NCI-H1694 (cell line): Measurements from ENCODE around the gene RAPGEF1.
"Not testable (repeated sequence)": the region's sequence is repeated elsewhere in the genome, so short reads cannot be mapped to it uniquely, and the experiment has no call there.

ENCODE experiments used
- DNase-seq: peaks from one replicate; lab custom pipeline; 2025; lab: John Stamatoyannopoulos, UW

Gene RAPGEF1, protein sequence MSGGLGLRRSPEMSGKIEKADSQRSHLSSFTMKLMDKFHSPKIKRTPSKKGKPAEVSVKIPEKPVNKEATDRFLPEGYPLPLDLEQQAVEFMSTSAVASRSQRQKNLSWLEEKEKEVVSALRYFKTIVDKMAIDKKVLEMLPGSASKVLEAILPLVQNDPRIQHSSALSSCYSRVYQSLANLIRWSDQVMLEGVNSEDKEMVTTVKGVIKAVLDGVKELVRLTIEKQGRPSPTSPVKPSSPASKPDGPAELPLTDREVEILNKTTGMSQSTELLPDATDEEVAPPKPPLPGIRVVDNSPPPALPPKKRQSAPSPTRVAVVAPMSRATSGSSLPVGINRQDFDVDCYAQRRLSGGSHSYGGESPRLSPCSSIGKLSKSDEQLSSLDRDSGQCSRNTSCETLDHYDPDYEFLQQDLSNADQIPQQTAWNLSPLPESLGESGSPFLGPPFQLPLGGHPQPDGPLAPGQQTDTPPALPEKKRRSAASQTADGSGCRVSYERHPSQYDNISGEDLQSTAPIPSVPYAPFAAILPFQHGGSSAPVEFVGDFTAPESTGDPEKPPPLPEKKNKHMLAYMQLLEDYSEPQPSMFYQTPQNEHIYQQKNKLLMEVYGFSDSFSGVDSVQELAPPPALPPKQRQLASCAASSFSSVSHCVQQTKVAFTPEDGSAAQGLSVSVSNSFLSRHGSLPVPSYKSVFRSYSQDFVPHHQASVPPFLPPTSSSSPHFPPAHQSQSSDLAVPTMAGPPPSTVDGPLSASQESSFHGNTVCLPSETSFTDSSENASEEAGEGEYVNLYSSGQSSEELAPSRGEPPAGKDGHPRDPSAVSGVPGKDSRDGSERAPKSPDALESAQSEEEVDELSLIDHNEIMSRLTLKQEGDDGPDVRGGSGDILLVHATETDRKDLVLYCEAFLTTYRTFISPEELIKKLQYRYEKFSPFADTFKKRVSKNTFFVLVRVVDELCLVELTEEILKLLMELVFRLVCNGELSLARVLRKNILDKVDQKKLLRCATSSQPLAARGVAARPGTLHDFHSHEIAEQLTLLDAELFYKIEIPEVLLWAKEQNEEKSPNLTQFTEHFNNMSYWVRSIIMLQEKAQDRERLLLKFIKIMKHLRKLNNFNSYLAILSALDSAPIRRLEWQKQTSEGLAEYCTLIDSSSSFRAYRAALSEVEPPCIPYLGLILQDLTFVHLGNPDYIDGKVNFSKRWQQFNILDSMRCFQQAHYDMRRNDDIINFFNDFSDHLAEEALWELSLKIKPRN (N-terminal part only)

DNA sequence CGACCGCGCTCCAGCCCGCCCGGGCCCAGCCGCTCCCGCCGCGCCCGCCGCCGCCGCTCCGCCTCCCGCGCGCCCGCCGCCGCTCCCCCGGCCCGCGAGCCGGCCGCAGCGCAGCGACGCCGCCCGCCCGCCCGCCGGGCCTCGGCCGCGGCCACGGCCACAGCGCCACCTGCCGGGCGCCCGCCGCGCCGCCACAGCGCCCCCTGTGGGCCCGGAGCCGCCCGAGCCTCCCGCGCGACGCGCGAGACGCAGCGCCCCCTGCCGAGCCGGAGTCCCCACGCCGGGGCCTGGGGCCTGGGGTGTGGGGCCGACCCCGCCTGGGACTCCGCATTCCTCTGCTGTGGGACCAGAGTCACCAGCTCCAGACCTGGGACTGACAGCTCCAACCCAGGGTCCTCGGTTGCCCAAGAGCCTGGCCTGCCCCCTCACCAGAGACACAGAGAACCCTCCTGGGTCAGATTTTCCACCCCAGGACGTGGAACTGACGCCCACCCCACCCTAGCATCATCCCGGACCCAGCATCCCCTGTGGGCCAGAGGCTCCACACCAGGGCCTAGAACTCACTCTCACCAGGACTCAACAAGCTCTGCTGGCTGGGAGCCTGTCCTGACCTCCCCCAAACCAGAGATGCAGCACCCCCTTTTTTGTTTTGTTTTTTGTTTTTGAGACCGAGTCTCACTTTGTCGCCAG, at the start of gene RAPGEF1:
TSS of gene RAPGEF1 (minus strand) at position 118 of the 690 bp plus-strand sequence. CDS start 246 bp downstream, outside the sequence.
- no peak for DNase-seq

DNA sequence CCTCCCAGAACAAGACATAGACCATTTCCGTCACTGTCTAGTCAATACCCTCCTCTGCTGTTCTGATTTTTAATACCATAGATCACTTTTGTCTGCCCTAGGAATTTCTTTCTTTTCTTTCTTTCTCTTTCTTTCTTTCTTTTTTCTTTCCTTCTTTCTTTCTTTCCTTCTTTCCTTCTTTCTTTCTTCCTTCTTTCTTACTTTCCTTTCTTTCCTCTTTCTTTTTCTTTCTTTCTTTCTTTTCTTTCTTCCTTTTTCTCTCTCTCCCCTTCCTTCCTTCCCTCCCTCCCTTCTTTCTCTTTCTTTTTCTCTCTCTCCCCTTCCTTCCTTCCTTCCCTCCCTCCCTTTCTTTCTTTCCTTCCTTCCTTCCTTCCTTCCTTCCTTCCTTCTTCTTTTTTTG, 49.0 kb upstream of the RAPGEF1 start:
- DNase-seq = no peak

DNA sequence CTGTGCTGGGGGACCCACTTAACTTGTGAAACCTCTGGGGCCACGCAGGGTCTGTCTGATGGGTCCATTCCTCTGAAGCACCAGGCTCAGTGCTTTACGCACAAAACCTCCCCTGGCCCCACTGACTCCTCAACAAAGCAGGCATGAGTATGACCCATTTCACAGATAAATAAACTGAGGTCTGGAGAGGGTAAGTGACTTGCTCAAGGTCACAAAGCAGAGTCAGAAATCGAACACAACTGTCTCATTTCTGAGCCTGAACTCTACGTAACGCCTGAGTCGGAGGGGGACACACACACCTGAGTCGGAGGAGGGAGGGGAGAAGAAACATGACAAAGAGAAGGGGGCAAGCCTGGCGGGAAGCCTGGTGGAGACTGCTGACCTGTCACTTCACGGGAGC, 48.0 kb upstream of the RAPGEF1 start:
- no peak for DNase-seq

DNA sequence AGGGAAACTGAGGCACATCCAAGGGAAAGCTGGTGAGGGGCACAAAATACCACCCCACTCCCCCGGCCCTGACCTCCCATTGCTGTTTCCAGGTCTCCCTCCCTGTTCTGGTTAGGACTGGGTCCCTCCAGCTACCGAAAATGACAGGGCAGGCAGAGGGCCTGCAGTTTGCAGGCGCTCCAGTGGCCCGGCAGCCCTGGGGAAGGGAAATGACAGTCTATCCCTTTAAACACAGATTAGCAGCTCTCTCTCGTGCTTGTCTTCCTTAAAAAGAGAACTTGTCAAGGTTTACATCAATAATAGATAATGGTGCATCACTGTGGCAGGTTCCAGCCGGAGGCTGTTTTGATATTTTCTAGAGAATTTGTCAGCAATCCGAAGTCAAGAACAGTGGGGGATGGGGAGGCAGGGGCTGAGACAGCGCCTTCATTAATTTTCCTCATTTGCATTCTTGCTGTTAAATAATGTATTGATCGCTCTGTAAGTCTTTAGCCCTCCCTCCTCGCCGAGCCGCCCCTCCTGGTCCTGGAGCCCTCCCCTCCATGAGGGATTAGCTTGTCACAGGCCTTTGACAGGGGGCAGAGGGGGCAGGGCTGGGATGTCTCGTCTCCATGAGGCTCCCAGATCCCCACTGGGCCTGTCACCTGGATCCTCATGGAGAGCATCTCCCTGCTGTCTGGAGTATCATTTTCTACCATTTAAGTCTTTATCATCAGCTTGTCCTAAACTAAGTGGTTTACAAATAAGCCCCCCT, 45.0 kb upstream of the RAPGEF1 start:
- DNase-seq = no peak

DNA sequence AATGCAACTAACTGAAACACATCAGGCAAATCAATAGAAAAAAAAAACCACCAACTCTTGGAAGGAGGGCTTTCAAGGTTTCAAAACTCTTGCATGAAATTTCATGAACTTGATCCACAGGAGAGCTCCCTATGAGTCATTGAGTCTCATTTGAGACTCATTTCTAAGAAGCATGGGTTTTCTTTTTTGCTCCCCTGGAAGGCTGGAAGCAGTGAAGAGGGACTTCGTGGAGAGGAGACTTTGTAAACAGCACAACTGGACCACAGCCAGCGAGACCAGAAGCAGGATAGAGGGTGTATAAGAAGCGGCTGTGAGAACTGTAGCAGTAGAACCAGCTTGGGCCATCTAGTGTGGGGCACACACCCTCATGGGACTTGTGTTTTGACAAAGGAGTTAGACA, 41.2 kb upstream of the RAPGEF1 start:
- no peak for DNase-seq

DNA sequence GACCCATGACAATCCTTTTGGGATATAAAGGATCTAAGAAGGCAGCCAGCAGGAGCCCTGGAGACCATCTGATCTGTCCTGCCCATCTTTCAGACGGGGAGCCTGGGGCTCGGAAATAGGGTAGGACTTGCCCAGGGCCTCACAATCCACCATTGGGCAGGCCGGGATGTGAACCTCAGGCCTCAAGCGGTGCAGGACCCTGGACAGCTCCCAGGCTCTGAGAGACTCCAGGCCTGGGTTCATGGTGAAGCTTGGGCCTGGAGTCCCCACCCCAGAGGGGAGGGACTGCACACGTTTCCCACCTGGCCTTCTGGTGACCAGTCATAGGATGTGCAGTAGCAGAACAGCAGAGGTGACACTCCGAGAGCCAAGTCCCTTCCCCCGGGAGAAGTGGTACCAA, 36.6 kb upstream of the RAPGEF1 start:
- no peak for DNase-seq

DNA sequence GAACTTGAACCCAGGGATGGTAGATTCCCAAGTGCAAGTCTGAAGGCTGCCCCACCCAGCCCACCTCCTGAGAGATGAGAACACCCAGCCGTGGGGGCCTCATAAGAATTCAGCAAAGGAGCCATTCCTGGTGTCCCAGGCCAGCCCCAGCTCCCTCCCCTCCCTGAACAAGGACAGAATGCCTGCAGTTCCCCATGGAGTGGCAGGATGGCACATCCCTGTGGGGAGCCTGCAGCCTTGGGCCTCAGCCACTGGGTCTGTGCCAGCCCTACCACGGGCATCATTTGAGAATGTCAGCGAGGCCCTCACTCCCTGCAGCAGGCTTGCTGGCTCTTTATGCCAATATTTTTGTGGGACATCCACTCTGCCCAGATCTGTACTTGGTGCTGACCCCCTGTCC, 36.2 kb upstream of the RAPGEF1 start:
- DNase-seq = no peak

DNA sequence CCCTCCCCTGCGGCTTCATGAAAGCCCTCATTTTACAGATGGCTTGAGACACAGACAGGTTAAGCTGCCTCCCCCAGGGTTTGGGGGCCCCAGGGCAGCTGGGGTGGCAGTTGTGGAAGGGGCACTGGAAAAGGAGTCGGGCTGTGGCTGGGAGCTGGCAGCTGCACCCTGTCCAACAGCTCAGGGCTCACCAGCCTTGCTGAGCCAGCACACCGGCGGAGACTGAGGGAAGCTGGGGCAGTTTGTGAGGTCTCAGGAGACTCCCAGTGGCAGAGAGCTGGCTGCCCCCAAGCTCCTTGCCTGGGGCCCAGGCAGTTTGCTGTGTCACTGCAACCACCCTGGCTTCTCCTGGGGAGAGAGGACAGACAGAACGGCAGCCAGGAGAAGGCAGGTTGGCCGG, 34.8 kb upstream of the RAPGEF1 start:
- DNase-seq = no peak

DNA sequence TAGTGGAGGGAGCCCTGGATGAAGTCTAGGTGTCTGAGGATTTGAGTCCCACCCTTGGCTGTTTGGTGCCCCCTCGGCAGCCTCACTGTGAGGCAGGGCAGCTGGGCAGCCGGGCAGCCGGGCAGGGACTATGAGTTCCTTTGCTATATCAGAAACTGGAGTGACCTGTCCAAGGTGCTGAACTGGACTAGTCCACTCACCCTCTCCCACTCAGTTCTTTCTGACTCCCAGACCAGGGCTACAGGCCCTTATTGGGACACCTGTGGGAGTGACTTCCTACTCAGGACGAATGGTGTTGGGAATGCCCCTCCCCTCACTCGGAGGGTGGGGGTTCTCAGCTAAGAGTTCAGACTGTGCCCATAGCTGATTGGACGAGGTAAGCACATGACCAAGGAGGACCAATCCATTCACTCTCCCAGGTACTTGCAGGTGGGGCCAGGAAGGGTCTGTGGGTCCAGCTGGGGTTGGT, 34.1 kb upstream of the RAPGEF1 start:
- DNase-seq = no peak

DNA sequence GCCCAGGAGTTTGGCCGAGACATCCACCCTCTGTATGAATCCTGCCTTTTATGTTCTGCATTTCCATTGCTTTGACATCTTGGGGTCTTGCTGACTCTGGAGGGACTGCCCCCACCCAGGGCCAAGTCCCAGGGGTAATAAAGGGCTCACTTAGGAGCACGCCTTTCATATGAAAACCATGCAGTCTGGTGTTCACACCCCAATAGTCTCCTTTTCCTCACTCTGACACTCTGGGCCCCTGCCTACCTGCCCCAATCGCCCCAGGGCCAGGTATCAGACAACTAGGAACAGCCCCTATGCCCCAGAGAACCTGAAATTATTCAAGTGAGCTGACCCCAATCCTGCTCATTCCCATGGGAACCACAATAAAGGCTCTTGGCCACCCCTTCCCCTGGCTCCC, 33.1 kb upstream of the RAPGEF1 start:
- DNase-seq = no peak

DNA sequence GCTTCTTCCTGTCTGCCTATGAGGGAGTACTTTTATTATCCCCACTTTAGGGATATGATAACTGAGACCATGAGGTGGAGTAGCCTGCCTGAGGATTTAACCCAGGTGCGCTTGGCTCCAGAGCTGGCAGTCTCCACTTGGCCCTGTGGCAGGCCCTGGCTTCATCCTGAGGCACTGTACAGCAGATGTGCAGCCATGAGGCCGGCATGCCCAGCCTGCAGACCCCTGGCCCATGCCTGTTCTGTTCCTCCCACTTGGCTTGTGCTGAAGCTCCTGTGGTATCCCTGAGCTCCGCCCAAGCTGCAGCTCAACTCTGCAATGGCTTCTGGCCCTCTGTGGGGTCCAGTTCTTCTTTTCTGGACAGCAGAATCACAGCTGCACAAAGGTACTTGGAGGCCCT, 31.8 kb upstream of the RAPGEF1 start:
- no peak for DNase-seq

DNA sequence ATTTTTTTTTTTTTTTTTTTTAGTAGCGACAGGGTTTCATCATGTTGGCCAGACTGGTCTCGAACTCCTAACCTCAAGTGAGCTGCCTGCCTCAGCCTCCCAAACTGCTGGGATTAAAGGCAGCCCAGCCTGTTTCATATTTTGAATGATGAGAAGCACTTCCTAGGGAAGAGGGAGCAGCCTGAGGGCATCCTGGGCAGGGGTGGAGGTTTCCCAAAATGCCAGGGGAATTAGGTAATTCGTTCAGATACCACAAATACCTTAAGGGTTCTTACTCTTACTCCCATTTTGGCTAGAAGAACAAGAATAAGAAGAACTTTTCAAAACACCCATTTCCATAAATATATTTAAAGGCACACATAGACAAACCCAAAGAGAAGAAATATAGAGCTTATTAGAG, 29.5 kb upstream of the RAPGEF1 start:
- no peak for DNase-seq

DNA sequence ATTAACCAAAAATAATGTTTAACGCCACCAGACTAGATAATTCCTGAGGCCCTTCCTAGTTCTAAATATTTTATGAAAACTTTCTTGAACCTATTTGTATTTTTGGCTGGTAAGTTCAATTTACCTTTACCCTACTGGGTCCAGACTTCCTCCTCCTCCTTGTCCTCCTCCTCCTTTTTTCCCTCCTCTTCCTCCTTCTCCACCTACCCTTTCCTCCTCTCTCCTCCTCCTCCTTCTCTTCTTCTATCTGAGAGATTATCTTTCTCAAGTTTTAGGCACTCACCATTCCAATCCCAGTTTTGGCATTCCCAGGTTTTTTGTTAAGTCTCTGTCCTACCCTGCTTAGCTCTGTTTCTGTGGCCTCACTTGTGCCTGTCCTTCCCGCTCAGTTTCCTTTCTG, 24.7 kb upstream of the RAPGEF1 start:
- no peak for DNase-seq

DNA sequence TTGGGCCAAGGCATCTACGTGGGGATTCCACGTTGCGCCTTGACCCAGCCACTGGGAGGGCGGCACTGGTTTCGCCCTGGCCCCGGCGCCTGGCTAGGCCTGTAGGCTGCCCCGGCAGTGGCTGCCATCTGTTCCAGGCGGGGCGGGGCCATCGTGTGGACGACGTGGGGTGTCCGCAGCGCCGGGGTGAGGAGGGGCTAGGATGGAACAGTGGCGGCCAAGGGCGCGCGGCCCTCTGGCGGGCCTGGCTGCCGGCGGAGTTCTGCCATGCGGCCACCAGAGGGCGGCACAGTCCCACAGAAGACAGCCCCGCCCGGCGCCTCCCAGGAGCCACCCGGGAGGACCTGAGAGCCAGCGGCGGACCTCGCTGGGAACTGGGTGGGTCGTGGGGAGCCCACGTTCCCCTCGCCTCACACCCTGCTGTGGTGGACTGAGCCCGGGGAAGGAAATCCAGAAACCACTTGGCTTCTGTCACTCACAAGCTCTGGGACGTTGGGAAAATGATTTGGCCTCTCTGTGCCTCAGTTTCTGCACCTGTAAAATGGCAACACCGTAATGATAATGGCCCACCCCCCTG, 22.6 kb upstream of the RAPGEF1 start:
- peak; percentile 35 for DNase-seq

DNA sequence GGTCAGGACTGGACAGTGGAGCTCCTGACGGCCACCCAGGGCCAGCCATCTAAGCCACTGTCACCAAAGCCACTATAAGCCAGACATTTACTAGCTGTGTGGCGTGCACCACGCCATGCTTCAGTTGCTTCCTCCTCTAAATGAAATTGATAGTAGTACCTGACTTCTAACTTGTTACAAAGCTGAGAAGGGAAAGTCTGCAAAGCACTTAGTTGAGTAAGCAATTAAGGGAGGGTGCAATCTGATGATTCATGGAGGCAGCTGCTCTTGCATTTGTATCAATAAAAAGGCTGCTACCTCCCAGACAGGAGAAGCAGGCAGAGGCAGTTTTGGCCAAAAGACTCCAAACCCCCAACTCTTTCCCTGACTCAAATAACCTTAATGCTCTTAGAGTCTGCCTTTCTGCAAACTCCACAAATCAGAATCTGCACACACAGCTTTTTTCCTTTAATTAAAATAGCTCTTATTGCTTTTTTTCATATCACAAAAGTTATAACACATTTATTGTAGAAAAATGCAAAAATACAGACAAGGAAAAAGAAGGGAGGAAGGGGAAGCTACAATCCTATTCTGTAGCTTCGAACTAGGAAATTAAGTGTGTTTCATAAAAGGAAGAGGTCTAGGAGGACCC, 19.3 kb upstream of the RAPGEF1 start:
- DNase-seq = peak; percentile 35

DNA sequence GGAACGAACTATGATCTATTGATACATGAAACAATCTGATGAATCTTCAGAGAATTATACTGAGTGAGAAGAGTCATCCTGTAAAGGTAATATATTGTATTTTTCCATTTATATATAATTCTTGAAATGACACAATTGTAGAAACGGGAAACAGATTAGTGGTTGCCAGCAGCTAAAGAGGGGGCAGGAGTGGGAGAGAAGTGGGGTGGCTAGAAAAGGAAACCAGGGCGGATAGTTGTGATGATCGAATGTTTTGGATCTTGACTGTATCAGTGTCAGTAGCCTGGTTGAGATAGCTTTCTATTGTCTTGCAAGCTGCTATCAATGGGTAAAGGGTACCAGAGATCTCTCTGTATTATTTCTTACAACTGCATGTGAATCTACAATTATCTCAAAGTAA, 17.7 kb upstream of the RAPGEF1 start:
- DNase-seq = no peak

DNA sequence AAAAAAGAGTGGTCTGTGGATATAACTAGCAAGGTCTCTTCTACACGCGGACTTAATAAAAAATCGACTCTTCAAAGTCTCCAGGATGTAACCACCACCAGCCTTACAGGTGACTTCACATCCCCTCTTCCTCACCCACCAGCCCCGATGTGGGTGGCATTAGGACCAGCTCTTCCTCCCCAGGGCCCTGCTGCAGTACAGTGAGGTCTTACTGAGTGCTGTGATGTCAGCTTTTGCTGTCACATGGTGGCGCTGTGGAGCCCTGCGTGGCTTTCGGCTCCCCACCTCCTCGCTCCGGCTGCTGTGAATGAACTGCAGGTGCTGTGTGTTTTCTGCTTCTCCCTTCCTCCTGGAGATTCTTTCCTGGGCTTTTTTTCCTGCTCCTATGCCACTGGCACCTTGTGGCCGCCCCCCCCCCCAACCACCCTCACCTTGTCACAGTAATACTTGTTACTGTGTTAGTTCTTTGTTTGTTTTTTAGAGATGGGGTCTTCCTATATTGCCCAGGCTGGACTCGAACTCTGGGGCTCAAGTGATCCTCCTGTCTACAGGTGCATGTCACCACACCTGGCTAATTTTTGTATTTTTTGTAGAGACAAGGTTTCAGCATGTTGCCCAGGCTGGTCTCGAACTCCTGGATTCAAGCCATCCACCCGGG, 15.8 kb upstream of the RAPGEF1 start:
- peak; percentile 82 for DNase-seq

DNA sequence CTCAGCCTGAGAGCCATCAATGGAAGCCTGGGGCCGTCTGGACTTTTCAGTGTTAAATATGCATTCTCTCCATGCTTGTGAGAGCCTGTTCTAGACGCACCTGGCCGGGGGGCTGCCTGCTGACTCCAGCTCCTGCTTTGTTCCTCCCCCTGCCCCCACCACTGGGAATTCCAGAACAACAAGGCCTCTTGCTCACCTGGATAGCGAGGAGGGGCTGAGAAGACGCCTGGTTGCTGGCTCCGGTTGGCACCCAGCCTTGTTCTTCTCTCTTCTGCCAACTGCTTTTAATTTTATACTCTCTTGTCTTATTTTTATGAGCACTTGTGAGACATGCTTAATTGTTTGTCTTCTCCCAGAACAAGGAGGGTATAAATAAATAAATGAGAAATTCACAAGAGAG, 15.0 kb upstream of the RAPGEF1 start:
- no peak for DNase-seq

DNA sequence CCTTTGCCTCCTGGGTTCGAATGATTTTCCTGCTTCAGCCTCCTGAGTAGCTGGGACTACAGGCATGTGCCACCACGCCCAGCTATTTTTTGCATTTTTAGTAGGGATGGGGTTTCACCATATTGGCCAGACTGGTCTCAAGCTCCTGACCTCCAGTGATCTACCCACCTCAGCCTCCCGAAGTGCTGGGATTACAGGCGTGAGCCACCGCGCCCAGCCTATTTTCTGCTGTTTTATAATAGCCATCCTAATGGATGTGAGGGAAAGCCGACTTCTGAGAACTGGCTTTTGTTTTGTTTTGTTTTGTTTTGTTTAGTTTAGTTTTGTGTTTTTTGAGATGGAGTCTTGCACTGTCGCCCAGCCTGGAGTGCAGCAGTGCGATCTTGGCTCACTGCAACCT, 13.9 kb upstream of the RAPGEF1 start:
- DNase-seq = not testable (repeated sequence)
